AML-193 (cell line): ENCODE data around the gene CYP1A2.
"Not testable (repeated sequence)": the region's sequence is repeated elsewhere in the genome, so short reads cannot be mapped to it uniquely, and the experiment has no call there.

ENCODE experiments used
- DNase-seq, 2 experiments: peaks; one replicate each; lab custom pipeline; 2025; lab: John Stamatoyannopoulos, UW

The CYP1A2 gene

DNA sequence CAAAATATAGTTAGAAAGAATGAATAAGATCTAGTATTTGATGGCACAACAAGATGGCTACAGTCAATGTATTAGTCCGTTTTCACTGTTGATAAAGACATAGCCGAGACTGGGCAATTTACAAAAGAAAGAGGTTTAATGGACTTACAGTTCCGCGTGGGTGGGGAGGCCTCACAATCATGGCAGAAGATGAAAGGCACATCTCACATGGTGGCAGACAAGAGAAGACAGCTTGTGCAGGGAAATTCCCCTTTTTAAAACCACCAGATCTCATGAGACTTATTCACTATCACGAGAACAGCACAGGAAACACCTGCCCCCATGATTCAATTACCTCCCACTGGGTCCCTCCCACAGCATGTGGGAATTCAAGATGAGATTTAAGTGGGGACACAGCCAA lies 10.4 kb upstream of the CYP1A2 start:
- not testable (repeated sequence) for DNase-seq

- DNase-seq = no peak
Observed at GRCh38 chr15:74742422-74742821, 6.2 kb upstream of the CYP1A2 start.

DNA sequence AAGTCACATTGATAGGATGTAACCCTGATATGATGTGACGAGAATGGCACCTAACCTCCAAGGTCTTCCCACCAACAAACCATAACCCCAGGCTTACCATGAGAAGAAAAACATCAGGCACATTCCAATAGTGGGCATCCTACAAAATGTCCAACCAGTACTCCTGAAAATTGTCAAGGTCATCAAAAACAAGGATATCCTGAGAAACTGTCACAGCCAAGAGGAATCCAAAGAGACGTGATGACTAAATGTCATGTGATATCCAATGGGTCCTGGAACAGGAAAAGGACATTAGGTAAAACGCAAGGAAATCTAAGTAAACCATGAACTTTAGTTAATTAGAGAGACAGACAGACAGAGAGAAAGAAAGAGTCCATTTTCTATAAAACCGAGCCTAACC lies 2.3 kb upstream of the CYP1A2 start:
- no peak for DNase-seq

- DNase-seq = no peak
Observed at GRCh38 chr15:74749832-74750231, 1.2 kb downstream of the CYP1A2 start.

- no peak for DNase-seq
Observed at GRCh38 chr15:74750751-74751150, 2.1 kb downstream of the CYP1A2 start.

- DNase-seq = no peak
Observed at GRCh38 chr15:74752011-74752410, 3.4 kb downstream of the CYP1A2 start.

GRCh38 chr15:74752531-74752930 lies 3.9 kb downstream of the CYP1A2 start:
- DNase-seq = no peak

- DNase-seq = no peak
Observed at GRCh38 chr15:74754593-74755215, 6.1 kb downstream of the CYP1A2 start.

GRCh38 chr15:74758736-74759135 lies 10.1 kb downstream of the CYP1A2 start:
- no peak for DNase-seq

DNA sequence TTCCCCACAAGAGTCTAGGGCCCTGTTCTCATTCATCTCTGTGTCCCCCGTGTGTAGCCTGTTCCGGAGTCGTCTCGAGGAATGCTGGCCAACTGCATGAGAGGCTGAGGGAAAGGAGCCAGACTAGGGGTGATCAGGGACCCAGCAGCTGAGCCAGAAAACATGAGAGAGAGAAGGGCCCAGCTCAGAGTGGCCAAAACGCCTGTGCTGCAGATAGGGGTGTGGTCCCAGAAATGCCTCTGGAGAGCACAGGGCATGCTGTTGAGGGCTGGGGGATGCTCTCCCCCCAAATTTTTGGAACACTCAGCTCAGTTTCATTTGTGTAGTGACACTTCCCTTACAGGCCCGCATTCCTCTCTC lies 14.1 kb downstream of the CYP1A2 start:
- DNase-seq = no peak

DNA sequence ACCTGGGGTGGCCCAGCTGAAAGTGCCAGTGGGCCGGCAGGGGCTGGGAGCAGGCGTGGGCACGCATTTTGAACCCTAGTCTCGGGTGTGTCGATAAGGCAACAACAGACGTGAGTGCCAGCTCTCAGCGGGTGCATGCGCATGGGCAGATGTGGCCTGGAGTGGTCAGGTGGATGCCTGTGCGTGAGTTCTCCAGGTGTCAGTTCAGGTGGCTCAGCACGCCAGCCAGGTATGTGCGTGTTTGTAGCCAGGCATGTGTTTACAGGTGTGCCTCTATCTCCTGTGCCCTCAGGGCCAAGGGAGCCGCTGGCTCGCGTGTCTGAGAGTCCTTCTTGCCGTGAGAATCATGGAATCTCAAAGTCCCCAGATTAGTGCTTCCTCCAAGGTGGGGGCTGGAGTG lies 14.8 kb downstream of the CYP1A2 start:
- no peak for DNase-seq

DNA sequence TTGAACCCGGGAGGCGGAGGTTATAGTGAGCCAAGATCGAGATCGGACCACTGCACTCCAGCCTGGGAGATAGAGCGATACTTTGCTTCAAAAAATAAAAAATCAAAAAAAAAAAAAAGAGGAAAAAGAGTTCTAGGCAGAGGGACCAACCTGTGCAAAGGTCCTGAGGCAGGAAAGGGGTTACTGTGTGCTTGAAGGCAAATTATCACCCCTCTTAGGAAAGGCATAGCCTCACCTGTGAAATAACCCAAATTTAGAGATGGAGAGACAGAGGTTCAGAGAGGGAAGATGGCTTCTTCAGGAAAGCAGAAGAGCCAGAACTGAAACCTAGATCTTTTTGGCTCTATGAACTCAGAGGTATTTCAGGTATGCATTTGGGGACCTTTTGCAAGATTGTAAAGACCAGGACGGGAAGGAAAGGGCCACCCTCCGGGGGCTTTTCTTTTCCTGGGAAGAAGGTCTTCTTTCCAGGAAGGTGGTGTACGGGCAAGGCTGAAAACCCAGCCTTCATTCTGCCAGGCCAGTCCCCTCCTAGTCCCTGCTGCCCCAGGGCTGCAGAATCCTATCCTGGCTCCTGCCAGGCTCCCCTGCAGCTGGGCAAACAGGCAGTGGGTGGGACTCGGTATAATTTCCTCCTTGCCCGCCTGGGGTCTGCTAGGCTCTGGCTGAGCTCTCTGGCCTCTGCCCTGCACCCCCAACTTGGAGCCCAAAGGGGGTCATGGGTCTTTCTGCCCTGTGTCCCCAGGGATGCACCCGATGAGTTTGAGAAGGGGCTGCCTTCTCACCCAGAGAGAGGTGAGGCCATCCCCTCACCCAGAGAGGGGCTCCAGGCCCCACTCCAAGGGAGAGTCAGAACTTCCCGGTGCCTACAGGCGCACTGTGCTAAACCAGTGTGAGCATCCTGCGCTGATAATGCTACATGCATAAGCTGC lies 18.8 kb downstream of the CYP1A2 start:
- no peak for DNase-seq

DNA sequence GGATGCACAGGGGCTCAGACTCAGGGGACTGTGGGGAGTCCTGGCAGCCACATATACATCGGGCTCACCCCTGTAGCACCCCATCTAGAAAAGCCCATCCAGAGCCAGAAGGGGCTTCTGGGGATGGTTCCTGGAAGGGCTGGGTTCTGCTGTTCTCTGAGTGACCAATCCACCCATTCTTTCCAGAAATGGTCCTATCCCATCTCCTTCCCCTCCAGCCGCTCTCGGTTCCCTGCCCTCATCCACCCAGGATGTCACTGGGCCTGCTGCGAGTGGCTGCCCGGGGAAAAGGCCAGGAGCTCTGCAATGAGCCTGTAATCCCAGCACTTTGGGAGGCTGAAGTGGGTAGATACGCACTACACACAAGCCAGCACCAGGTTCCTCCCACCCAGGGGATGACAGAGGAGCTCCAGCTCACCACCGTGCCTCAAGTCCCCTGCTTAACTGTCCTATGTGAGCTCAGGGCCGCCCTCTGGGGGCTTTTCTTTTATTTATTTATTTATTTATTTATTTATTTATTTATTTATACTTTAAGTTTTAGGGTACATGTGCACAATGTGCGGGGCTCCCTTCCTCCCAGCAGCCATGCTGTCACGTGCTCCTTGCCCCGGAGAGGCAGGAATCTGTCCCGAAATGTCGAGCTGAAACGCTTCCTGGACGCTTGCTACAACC lies 19.6 kb downstream of the CYP1A2 start:
- DNase-seq = no peak

- DNase-seq = peak; percentile 43 to 45
Observed at GRCh38 chr15:74768771-74769342, 20.2 kb downstream of the CYP1A2 start.

DNA sequence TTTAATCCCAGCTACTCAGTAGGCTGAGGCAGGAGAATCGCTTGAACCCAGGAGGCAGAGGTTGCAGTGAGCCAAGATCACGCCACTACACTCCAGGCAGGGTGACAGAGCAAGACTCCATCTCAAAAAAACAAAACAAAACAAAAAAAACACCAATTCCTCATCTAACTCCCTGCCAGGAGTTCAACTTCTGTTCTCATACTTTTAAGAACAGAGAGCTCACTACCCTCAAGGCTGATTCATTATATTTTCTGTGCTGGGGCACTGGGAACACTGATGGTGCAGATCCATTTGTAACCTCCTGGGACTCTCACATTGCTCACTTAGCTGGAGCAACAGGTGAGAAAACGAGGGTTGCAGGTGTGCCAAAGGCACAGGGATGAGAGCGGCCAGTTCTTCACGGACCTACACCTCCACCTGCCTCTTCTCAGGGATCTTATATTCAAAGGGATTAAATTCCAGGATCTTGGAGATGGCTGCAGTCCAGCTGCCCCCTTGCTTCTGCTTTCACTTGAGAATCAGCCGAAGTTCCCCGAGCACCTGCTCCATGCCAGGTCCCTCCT lies 20.9 kb downstream of the CYP1A2 start:
- no peak for DNase-seq

- DNase-seq = no peak
Observed at GRCh38 chr15:74770211-74770903, 21.7 kb downstream of the CYP1A2 start.

DNA sequence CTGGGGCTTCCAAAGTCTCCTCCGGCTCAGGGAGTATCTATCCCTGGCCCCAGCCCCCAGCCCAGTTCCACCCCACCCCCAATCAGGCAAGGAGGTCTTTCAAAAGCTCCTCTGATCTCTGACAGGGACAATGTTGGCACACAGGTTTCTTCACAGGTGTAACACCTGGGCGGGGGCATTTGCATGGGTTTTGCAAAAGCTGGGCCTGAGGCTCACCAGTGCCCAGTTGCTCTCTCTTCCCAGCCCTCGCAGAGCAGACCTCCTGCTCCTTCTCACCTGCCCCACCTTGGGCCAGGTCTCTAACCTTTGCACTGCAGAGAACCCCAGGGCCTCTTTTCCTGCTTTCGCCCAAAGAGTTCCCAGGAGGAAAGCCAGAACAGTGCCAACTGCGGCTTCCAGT lies 24.7 kb downstream of the CYP1A2 start:
- no peak for DNase-seq

GRCh38 chr15:74773731-74774252 lies 25.1 kb downstream of the CYP1A2 start:
- no peak for DNase-seq

GRCh38 chr15:74775132-74775562 lies 26.5 kb downstream of the CYP1A2 start:
- peak in 1 of 2 experiments; percentile 4 for DNase-seq

DNA sequence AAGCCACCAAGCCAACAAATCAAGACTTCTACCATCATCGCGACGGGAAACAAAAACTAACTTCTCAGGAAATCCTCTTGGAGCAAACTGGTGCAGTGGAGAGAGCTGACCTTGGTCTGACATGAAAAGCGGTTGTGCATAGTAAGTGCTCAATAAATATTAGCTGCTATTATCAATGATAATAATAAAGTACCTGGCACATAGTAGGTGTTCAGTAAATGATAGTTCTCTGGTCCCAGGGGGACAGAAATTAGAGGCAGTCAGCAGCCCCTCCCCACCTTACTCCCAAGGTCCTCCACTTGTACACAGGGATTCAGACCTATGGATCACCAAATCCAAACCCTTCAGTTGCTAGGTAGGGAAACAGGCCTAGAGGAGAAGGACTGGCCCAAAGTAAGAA lies 27.2 kb downstream of the CYP1A2 start:
- no peak for DNase-seq
